Subcutaneous adipose tissue (tissue), 4 donors: ENCODE data around the gene SRRM4. TPM values are rescaled to one million over a fixed set of nuclear protein-coding genes. Genes with fewer than 3 reads are reported as not detected.

ENCODE experiments used
- CTCF ChIP-seq: fragments of 450-650 bp; IDR thresholded peaks from one replicate; pipeline ENCODE4 v1.5.1; 2016; ENCODE audit warnings: low read depth, mild to moderate bottlenecking, control low read depth, antibody characterized with exemption, moderate library complexity
- total RNA-seq, 4 donors: library from RNA; depleted of rRNA; stranded (reverse); fragments of >200 nt; gene quantifications; one replicate each; pipeline ENCODE4 v1.1.0, GENCODE V29; 2016

The SRRM4 gene
- total RNA-seq, 4 donors from 2014 or later, result not detected

- no peak for TF ChIP-seq CTCF
Observed at GRCh38 chr12:119011231-119011630, 29.9 kb downstream of the SRRM4 start.

GRCh38 chr12:119012179-119012578, 30.8 kb downstream of the SRRM4 start:
- no peak for TF ChIP-seq CTCF

GRCh38 chr12:119013023-119013422, 31.7 kb downstream of the SRRM4 start:
- TF ChIP-seq CTCF, result no peak

GRCh38 chr12:119014368-119014767, 33.0 kb downstream of the SRRM4 start:
- no peak for TF ChIP-seq CTCF

GRCh38 chr12:119016715-119017114, 35.4 kb downstream of the SRRM4 start:
- TF ChIP-seq CTCF, result no peak

GRCh38 chr12:119019166-119019565, 37.8 kb downstream of the SRRM4 start:
- TF ChIP-seq CTCF, result no peak

- TF ChIP-seq CTCF, result no peak
Observed at GRCh38 chr12:119020406-119021360, 39.3 kb downstream of the SRRM4 start.
